Vagina (tissue), 2 donors: ENCODE measurements around the gene BCL2L14. TPM values are rescaled to one million over a fixed set of nuclear protein-coding genes. Genes with fewer than 3 reads are reported as not detected.

ENCODE experiments used
- DNase-seq, 2 donors: peaks; one replicate each; pipeline ENCODE4 v3.0.0-alpha.2; 2017; ENCODE audit errors: extremely low spot score in 2 of 2
- H3K27ac ChIP-seq: fragments of 200-600 bp; sonication (generic); one replicate; pipeline ENCODE4 v1.5.1; 2019
- H3K27me3 ChIP-seq: fragments of 200-600 bp; sonication (generic); one replicate; pipeline ENCODE4 v1.5.1; 2019
- H3K36me3 ChIP-seq, 2 donors: fragments of 200-600 bp; sonication (generic); one replicate each; pipeline ENCODE4 v1.5.1; 2017 to 2019
- H3K4me1 ChIP-seq: fragments of 200-600 bp; sonication (generic); one replicate; pipeline ENCODE4 v1.5.1; 2019
- H3K4me3 ChIP-seq, 2 donors: fragments of 200-600 bp; sonication (generic); 1 replicate in 1 of 2; 2 replicates in 1 of 2; pipeline ENCODE4 v1.5.1; 2016 to 2019
- H3K9me3 ChIP-seq: fragments of 200-600 bp; sonication (generic); one replicate; pipeline ENCODE4 v1.5.1; 2019
- POLR2A ChIP-seq, 2 donors: fragments of 450-650 bp; IDR thresholded peaks; one replicate each; pipeline ENCODE4 v1.6.1; 2017; ENCODE audit warnings: antibody characterized with exemption in 2 of 2, mild to moderate bottlenecking in 2 of 2, moderate library complexity in 2 of 2
- POLR2AphosphoS5 ChIP-seq, 2 donors: sonication (generic); formaldehyde crosslinking; IDR thresholded peaks; one replicate each; pipeline ENCODE4 v1.9.0; 2017; ENCODE audit warnings: antibody characterized with exemption in 2 of 2, mild to moderate bottlenecking in 2 of 2, low read depth in 1 of 2; ENCODE audit not compliant: insufficient read depth in 1 of 2
- intact Hi-C: fragments of 100-400 bp; cut with DNase I; formaldehyde crosslinking; loops from one replicate; pipeline ENCODE4 v1.15.1; 2023
- total RNA-seq: library from RNA; depleted of rRNA; stranded (reverse); fragments of >200 nt; gene quantifications from one replicate; pipeline ENCODE4 v1.2.3, GENCODE V29; 2016
- TF ChIP-seq, protein P1 (sequence below), 3 experiments: fragments of 450-650 bp in 2 of 3; fragments of 200-600 bp in 1 of 3; sonication (generic) in 1 of 3; IDR thresholded peaks; one replicate each; pipeline ENCODE4 v1.5.1; 2017 to 2019; ENCODE audit warnings: antibody characterized with exemption in 3 of 3, mild to moderate bottlenecking in 2 of 3, moderate library complexity in 2 of 3

Gene BCL2L14
- total RNA-seq, 1 donor from 2014 or later = not detected

DNA sequence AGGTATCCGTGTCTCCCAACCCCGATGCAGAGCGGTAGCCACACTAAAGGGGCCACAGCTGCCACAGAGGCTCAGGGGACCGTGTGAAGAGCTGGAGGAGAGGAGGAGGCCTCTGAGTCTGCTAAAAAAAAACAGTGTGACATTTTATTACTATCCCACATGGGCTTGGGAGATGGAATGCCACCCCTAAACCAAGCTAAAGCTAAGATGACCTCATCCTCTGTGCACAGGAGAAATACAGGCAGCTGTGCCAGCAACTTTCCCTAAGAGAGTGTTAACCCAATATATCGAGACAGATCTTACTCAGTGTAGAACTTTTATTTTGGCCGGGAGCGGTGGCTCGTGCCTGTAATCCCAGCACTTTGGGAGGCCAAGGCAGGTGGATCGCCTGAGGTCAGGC, 18.0 kb downstream of the BCL2L14 start:
- peak in 1 of 2 donors; percentile 52 for DNase-seq
- no peak overlapping the region for H3K4me3 ChIP-seq
- H3K9me3 ChIP-seq = no peaks in the 10 kb centered on the region
- no peak overlapping the region for H3K27ac ChIP-seq
- intact Hi-C loops = no loop called here
- TF ChIP-seq, protein P1, sequence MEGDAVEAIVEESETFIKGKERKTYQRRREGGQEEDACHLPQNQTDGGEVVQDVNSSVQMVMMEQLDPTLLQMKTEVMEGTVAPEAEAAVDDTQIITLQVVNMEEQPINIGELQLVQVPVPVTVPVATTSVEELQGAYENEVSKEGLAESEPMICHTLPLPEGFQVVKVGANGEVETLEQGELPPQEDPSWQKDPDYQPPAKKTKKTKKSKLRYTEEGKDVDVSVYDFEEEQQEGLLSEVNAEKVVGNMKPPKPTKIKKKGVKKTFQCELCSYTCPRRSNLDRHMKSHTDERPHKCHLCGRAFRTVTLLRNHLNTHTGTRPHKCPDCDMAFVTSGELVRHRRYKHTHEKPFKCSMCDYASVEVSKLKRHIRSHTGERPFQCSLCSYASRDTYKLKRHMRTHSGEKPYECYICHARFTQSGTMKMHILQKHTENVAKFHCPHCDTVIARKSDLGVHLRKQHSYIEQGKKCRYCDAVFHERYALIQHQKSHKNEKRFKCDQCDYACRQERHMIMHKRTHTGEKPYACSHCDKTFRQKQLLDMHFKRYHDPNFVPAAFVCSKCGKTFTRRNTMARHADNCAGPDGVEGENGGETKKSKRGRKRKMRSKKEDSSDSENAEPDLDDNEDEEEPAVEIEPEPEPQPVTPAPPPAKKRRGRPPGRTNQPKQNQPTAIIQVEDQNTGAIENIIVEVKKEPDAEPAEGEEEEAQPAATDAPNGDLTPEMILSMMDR (IDR thresholded peaks at IDR 0.05) = no peak
- TF ChIP-seq POLR2A (IDR thresholded peaks at IDR 0.05) (no peak), POLR2AphosphoS5 (IDR thresholded peaks at IDR 0.05; ENCODE audit: insufficient read depth in 1 of 2, low read depth in 1 of 2) (no peak)
- H3K4me1 ChIP-seq = peaks cover 11% of the 10 kb centered on the region
- H3K27me3 ChIP-seq = no peaks in the 10 kb centered on the region
- H3K36me3 ChIP-seq = no peaks in the 10 kb centered on the region

DNA sequence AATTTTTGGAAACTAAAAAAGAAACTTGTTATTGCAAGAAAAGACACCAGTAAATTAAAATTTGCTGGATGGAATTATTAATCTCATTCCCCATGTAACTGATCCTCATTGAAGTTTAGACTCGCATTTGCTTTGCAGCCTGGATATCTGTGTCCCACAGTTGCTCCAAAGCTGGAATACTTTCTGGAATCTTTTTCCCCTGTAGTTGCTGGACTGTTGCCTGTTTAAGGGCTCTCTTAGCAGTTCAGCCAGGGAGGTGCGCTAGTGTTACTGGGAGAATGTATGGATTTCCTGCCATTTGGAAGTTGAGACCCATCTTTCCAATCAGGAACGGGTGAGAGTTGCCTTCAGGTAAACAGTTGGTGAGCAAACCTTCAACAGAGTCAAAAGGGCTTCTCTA, 20.3 kb downstream of the BCL2L14 start:
- TF ChIP-seq POLR2AphosphoS5 (IDR thresholded peaks at IDR 0.05; ENCODE audit: insufficient read depth in 1 of 2, low read depth in 1 of 2) (no peak), POLR2A (IDR thresholded peaks at IDR 0.05) (no peak)
- TF ChIP-seq, protein P1 (IDR thresholded peaks at IDR 0.05) = no peak
- intact Hi-C loops = no loop called here
- H3K4me3 ChIP-seq = no peak overlapping the region
- peak in 1 of 2 donors; percentile 60 for DNase-seq
- H3K36me3 ChIP-seq = no peaks in the 10 kb centered on the region
- H3K27me3 ChIP-seq = no peaks in the 10 kb centered on the region
- H3K9me3 ChIP-seq = no peaks in the 10 kb centered on the region
- no peak overlapping the region for H3K27ac ChIP-seq
- H3K4me1 ChIP-seq = peaks cover 11% of the 10 kb centered on the region

DNA sequence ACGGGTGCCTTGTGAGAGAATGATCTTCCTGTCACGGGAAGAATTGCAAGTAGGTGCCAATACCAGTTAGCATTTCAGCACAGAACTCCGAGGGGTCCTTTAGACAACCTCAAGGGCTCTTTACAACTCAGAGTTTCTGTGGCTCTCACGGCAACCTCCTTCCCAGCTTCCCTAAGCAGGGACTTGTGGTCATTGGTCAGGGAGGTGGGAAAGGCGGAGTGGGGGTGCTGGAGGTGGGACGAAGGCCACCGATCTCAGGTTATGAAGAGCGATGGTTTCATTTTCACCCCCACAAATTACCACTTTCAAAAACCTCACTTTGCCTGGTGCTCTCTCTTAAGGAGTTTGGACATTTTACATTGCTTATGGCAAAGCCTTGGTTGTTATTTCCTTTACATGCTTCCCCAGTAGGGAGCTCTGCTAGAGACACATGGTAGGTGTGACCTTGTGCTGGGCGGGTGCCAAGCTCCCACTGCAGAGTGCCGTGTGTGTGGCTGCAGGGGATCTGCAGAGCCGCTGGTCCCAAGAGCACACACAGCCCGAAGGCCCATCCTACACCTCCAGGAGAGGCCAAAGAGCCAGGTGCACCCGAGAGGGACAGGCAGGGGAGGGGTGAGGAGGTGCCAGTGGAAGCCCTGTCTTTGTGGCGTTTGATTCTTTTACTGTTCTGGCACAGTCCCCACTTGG, 21.4 kb downstream of the BCL2L14 start:
- peak; percentile 72 to 88 for DNase-seq
- intact Hi-C loops = no loop called here
- H3K27ac ChIP-seq = no peak overlapping the region
- H3K4me3 ChIP-seq = no peak overlapping the region
- TF ChIP-seq POLR2A (IDR thresholded peaks at IDR 0.05) = no peak
- TF ChIP-seq POLR2AphosphoS5 (IDR thresholded peaks at IDR 0.05; ENCODE audit: insufficient read depth in 1 of 2, low read depth in 1 of 2) = no peak
- TF ChIP-seq, protein P1 (IDR thresholded peaks at IDR 0.05) = no peak
- no peaks in the 10 kb centered on the region for H3K36me3 ChIP-seq
- H3K9me3 ChIP-seq = no peaks in the 10 kb centered on the region
- peaks cover 11% of the 10 kb centered on the region for H3K4me1 ChIP-seq
- H3K27me3 ChIP-seq = no peaks in the 10 kb centered on the region

DNA sequence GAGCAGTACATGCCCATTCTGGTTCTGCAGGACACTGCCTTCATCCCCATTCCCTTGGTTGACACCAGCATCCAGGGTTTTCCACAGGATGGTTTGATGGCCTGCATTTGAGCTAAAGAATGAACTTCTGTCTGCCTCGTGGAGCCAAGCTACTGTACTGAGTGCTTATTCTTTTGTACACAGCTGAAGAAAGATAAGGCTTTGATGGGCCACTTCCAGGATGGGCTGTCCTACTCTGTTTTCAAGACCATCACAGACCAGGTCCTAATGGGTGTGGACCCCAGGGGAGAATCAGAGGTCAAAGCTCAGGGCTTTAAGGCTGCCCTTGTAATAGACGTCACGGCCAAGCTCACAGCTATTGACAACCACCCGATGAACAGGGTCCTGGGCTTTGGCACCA, 23.7 kb downstream of the BCL2L14 start:
- Histone ChIP-seq H3K9me3 (no peaks in the 10 kb centered on the region), H3K4me1 (peaks cover 6% of the 10 kb centered on the region), H3K4me3 (no peak overlapping the region), H3K27me3 (no peaks in the 10 kb centered on the region), H3K27ac (no peak overlapping the region), H3K36me3 (no peaks in the 10 kb centered on the region)
- TF ChIP-seq POLR2AphosphoS5 (IDR thresholded peaks at IDR 0.05; ENCODE audit: insufficient read depth in 1 of 2, low read depth in 1 of 2) (no peak), POLR2A (IDR thresholded peaks at IDR 0.05) (no peak)
- TF ChIP-seq, protein P1 (IDR thresholded peaks at IDR 0.05) = no peak
- DNase-seq = peak; percentile 52 to 71
- intact Hi-C loops = no loop called here

DNA sequence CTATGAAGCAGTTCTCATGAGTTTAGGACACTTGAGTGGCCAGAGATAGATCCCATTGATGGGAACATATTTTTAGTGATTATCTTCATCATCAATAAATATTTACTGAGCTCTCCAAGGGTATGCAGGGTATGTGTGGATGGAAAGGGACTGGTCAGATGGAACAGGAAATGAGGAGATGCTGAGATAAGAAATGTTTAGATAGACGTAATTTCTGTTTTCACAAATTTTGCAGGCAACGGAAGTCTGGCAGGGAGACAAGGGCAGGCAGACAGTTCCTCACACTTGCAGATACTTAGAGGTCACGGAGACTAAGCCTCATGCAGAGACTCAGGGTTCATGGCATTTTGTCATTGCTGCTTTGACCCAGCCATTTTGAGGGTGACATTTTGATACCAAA, 24.3 kb downstream of the BCL2L14 start:
- DNase-seq = peak in 1 of 2 donors; percentile 29
- H3K36me3 ChIP-seq = no peaks in the 10 kb centered on the region
- H3K4me1 ChIP-seq = peaks cover 6% of the 10 kb centered on the region
- no peak overlapping the region for H3K4me3 ChIP-seq
- H3K27me3 ChIP-seq = no peaks in the 10 kb centered on the region
- TF ChIP-seq, protein P1 (IDR thresholded peaks at IDR 0.05) = no peak
- TF ChIP-seq POLR2AphosphoS5 (IDR thresholded peaks at IDR 0.05; ENCODE audit: insufficient read depth in 1 of 2, low read depth in 1 of 2) (no peak), POLR2A (IDR thresholded peaks at IDR 0.05) (no peak)
- intact Hi-C loops = no loop called here
- H3K27ac ChIP-seq = no peak overlapping the region
- no peaks in the 10 kb centered on the region for H3K9me3 ChIP-seq
